NCI-H128 (cell line): ENCODE data around the gene APC.
A peak's percentile ranks its signal among the peaks of the same experiment; 100 is the strongest.

Experiments
- DNase-seq: peaks from one replicate; lab custom pipeline; 2025; ENCODE audit not compliant: unreplicated experiment; lab: John Stamatoyannopoulos, UW

The APC gene

GRCh38 chr5:112737463-112738190 lies at the start of gene APC:
Gene APC, plus strand, starts transcription at chr5:112737885. Its CDS starts 17,006 bp downstream, at chr5:112754891.
- no peak for DNase-seq

GRCh38 chr5:112689155-112689909 lies 48.4 kb upstream of the APC start:
- no peak for DNase-seq

DNA sequence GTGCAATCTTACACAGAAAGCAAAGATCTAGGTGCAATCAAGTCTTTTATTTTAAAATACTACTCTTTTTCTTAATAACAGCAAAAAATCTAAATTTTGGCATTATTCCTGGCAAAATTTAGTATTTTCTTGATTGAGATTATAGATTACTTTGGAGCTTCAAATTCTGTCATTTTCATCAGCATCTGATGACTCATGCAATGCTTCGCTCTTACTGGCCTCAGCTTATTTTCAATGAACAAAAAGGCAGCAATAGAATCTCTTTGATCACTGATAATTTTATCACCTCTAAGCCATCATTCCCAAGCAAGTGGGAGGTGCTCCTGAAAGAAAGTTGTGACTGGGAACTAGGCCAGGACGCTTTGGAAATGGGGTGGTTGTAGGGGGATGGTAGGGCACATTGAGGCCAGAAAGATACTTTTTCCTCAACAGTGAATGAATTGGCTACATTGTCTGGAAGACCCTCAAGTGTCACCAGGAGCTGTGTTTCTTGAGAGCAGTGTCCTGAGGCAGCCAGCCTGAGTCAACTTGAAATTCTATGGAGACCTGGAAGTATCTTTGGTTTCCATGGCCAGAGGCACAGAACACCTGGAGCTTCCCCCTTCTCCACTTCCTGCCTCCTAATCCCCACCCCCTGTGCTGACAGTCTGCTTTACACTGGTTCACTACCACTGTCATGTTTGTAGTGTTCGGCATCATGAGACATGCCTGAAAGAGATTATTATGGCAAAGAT lies 46.9 kb upstream of the APC start:
- no peak for DNase-seq

- no peak for DNase-seq
These were observed 46.4 kb upstream of the APC start for GRCh38 chr5:112691339-112691680.

DNA sequence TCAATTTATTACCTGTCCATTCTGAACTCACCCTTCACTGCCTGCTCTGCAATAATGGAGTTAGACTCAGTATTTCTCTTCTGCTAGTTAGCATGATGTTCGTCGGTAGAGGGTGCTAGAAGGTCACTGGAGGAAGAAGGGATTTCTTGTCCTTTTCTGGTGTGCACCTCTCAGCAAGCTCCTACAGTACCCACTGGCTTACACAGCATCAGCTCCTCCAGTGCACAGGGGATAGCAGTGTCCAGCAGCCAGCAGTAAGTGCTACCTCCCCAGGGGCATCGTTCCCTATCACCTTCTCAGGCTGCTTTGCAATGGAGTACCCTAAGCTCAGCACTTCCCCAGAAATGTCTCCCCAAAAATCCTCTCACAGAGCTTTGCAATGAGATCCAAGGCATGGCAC lies 45.9 kb upstream of the APC start:
- DNase-seq = no peak

DNA sequence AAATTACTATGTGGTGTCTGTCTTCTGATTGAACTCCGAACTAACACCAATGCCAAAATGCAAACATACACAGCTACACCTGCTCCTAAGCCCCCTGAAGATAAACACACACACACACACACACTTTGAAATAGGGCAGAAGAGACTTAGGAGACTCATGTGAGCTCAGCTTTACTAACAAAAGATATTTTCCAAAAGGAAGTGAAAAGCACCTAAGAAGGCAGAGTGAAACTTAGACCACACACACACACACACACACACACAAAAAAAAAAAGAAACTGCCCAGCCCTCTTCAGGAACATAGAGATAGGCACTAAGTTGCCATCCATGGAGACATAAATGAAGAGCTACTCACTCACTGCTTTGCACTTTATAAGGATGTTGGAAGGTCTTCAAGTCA lies 45.2 kb upstream of the APC start:
- no peak for DNase-seq

- DNase-seq = no peak
These were observed 44.4 kb upstream of the APC start for GRCh38 chr5:112693301-112693700.

DNA sequence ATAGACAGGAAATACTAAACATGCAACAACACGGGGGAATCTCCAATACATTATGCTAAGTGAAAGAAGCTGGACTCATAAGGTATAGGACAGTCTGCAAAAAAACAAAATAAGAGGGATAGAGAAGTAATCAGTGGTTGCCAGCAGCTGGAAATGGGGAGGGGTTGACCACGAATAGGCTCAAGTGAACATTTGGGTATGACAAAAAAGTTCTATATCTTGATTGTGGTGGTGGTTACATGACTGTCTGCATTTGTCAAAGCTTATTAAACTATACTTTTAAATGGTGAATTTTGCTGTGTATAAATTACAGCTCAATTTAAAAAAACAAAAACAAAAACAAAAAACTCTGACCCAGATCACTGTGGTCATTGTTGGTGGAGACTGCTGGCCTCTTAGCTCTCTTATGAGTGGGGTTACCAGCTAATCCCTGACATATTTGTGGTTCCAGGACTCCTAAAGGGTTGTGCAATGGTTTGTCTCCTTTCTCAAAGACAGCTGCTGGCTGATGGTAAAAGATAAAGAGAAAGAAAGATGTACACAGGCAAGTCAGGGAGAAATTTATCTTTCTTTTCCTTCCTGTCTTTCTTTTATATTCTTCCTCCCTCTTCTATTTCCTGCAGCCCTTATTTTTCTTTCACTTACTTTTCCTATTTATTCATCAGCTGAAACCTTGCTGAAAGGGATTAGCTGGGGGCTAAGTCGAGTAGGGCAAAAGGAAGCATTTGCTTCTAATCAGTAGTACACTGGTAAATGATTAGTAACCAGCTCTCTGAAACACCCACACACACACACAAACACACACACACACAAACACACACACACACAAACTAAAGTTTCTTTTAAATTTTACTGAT lies 42.6 kb upstream of the APC start:
- no peak for DNase-seq

- no peak for DNase-seq
These were observed 40.9 kb upstream of the APC start for GRCh38 chr5:112696786-112697185.

GRCh38 chr5:112697322-112697721 lies 40.4 kb upstream of the APC start:
- no peak for DNase-seq

DNA sequence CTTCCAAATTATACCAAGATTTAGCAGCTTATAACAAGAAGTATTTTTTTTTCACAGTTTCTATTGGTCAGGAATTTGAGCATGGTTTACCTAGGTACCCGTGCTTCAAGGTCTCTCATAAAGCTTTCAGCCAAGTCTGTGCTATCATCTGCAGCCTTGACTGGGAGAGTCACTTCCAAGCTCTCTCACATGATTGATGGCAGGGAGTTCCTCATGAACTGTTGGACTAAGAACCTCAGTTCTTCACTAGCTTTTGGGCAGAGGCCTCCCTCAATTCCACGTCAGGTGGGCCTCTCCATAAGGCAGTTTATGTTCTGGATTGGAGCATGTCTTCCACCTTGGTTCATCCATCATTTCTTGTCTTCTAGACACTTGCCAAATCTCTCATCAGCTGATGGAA lies 39.9 kb upstream of the APC start:
- no peak for DNase-seq

GRCh38 chr5:112703866-112704820 lies 33.5 kb upstream of the APC start:
- no peak for DNase-seq

GRCh38 chr5:112706446-112707016 lies 31.2 kb upstream of the APC start:
- DNase-seq = no peak

DNA sequence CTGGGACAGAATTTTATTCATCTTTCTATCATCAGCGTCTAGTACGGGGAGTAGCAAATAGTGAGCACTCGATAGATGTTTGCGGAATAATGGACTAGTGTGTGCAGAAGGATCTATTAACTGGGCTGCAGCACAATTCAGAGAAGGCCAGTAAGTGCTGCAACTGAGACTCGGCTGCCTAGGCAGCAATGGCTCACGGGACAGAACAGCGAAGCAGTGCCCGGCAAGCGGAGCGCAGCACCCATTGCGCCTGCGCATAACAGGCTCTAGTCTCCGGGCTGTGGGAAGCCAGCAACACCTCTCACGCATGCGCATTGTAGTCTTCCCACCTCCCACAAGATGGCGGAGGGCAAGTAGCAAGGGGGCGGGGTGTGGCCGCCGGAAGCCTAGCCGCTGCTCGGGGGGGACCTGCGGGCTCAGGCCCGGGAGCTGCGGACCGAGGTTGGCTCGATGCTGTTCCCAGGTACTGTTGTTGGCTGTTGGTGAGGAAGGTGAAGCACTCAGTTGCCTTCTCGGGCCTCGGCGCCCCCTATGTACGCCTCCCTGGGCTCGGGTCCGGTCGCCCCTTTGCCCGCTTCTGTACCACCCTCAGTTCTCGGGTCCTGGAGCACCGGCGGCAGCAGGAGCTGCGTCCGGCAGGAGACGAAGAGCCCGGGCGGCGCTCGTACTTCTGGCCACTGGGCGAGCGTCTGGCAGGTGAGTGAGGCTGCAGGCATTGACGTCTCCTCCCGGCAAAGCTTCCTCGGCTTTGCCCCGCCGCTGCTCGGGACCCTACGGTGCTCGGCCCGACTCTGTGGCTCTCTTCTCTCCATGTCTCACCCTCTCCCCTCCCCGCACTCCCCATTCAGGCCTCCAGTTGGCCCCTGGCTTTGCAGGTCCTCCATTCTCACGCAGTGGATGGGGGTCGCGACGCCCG lies 30.2 kb upstream of the APC start:
- DNase-seq = peak; percentile 94

GRCh38 chr5:112708103-112708622 lies 29.5 kb upstream of the APC start:
- no peak for DNase-seq

- DNase-seq = no peak
These were observed 28.3 kb upstream of the APC start for GRCh38 chr5:112709416-112709815.

GRCh38 chr5:112710896-112711295 lies 26.8 kb upstream of the APC start:
- DNase-seq = no peak

DNA sequence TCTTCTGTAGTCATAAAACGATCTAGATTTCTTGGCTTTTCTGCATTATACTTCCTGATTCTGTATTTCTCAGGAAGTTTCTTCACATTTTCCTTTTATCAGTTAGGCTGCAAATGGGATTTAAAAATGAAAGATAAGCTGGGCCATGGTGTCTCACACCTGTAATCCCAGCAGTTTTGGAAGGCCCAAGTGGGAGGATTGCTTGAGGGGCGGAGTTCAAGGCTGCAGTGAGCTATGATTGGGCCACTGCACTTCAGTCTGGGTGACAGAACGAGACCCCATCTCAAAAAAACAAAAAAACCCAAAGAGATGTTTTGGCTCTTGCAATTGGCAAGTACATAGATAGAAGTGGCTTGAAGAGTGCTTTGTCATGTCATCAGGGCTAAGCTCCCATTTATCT lies 26.2 kb upstream of the APC start:
- no peak for DNase-seq
